GM13976 (cell line): ENCODE measurements around the gene LYST.

Experiments
- DNase-seq: peaks from one replicate; pipeline ENCODE4 v3.0.0; 2012; ENCODE audit warnings: low spot score
- in situ Hi-C: fragments of 300-500 bp; cut with MboI; formaldehyde crosslinking; loops from one replicate; pipeline ENCODE4 v1.12.0; 2022; ENCODE audit warnings: low sequenced_read_pairs, mixed read lengths, inconsistent platforms; ENCODE audit not compliant: unreplicated experiment
- TF ChIP-seq, protein P1 (sequence below): IDR thresholded peaks from 2 replicates; pipeline ENCODE4 v1.5.1; 2012; ENCODE audit warnings: borderline replicate concordance, mild to moderate bottlenecking; ENCODE audit not compliant: insufficient read depth; ENCODE audit errors: extremely low read depth, missing control alignments, control extremely low read depth

Gene LYST

DNA sequence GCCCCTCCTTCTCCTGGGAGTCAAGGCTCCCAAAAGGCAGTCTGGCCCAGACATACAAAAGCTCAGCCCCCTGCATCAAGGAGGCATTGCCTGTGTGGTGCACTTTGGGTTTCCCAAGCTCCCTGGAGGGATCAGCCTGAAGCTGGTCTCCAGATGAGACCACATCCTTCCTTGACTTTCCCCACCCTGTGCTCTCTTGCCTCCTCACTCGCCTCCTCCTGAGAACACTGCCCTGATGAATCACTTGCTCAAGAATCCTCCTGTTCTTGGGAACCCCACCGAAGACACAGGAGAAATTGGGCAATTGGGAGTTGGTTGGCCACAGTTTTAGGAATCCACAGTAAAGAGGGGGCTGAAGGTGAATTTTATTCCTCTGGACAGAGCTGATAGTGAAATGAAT lies 34.8 kb upstream of the LYST start:
- in situ Hi-C loops, result no loop called here
- no peak for DNase-seq
- TF ChIP-seq, protein P1, sequence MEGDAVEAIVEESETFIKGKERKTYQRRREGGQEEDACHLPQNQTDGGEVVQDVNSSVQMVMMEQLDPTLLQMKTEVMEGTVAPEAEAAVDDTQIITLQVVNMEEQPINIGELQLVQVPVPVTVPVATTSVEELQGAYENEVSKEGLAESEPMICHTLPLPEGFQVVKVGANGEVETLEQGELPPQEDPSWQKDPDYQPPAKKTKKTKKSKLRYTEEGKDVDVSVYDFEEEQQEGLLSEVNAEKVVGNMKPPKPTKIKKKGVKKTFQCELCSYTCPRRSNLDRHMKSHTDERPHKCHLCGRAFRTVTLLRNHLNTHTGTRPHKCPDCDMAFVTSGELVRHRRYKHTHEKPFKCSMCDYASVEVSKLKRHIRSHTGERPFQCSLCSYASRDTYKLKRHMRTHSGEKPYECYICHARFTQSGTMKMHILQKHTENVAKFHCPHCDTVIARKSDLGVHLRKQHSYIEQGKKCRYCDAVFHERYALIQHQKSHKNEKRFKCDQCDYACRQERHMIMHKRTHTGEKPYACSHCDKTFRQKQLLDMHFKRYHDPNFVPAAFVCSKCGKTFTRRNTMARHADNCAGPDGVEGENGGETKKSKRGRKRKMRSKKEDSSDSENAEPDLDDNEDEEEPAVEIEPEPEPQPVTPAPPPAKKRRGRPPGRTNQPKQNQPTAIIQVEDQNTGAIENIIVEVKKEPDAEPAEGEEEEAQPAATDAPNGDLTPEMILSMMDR, result no peak

DNA sequence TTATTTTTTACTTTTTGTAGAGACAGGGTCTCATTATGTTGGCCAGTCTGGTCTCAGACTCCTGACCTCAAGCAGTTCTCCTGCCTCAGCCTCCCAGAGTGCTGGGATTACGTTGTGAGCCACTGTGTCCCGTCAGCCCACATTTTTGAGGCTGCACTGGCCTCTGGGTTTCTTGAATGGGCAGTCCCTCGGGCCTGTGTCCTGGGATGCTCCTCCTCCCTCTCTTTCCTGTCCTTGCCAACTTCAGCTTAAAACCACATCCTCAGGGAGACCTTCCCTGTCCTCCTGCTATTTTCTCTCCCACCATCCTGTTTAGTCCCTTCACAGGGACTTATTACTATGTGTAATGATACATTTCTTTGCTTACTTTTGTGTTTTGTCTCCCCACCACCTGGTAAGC lies 31.4 kb upstream of the LYST start:
- TF ChIP-seq, protein P1, result no peak
- DNase-seq, result no peak
- in situ Hi-C loops, result no loop called here

DNA sequence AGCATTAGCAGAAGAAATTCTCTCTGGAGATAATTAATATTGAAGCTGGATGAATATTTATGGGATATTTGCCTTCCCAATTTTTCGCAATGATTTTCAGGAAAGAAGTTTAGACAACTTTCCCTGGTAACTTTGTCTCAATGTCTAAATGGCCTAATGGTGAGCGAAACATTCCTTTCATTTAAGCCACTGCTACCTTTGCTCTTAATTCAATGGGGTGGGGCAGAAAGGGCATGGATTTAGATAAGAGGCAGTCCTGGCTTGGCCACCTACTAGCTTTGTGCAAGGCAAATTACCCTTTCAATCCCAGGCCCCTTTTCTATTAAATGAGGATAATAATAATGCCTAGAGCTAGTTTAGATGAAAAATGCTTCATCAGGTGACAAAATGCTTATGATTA lies 27.1 kb upstream of the LYST start:
- in situ Hi-C loops, result no loop called here
- DNase-seq, result no peak
- TF ChIP-seq, protein P1, result no peak

DNA sequence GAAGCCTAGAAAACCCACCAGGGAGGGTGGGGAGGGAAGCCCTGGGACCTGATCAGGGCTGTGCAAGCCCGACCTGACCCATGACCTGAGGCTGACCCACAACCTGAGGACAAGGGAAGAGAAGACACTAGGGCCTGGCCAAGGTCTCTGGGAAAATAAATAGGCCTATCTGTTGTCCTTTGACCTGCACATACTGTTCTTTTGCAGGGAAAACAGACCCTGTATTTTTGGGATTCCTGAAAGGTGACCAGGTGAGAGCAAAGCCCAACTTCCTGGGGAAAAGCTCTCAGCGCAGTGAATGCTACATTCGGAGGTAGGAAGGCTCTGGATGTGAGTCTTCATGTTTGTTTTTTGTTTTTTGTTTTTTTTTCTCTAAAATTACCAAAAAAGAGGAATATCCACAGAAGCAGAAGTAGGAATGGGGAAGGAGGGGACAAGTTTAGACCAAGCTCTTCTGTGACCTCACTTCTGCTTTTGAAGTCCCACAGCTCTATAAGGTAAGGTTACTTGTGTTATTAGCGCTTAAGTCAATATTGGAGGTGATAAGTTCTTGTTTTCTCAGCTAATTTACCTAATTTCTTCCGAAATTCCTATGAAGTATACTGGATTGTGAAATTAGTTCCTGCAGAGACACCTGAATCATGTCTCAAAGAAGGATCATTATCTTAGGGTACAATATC lies 26.2 kb upstream of the LYST start:
- TF ChIP-seq, protein P1, result no peak
- no peak for DNase-seq
- in situ Hi-C loops, result no loop called here

DNA sequence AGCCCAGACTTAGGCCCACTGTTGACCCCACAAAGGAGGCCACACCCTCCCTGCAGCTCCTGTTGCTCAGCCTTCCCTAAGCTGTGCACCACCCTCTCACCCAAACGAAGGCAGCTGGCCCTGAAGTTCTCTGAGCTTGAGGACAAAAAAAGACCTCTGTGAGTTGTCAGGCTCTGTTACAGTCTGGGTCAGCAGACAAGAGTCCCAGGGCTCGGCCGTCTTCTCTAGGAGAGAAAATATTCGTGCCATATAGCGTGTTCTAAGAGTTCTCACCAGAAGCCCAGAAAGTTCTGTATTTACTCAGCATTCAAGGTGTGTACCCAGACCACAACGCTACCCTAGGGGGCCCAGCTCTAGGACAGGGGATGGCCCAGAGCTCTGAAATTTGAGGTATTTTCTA lies 25.5 kb upstream of the LYST start:
- peak; percentile 48 for DNase-seq

DNA sequence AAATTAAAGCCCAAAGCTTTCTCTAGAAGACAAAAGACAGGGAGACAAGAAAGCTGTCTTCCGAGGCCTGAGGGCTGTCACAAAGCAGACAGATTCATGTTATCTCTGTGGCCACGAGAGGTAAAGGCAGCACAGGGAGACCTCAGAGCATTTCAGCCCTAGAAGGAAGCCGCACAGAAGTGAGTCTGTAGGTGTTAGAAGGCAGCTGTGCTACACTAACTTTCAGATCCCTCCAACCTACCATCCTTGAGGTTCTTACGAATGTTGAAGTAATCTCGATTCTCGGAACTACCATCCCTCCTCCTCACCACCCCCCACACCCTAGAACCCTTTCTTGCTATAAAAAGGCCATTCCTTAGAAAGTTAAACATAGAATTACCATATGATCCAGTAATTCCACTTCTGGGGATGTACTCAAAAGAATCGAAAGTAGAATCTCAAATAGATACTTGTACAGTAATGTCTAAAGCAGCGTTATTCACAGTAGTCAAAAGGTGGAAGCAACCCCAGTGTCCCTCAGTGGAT lies 21.5 kb upstream of the LYST start:
- TF ChIP-seq, protein P1, result no peak
- in situ Hi-C loops, result no loop called here
- DNase-seq, result peak; percentile 78

More for the DNA sequence above, 25.5 kb upstream of the LYST start:
- TF ChIP-seq, protein P1, result no peak
- in situ Hi-C loops, result no loop called here
